GM06990 (cell line): Measurements from ENCODE around the gene ARRB2.

Experiments used
- DNase-seq: peaks from one replicate; pipeline ENCODE4 v3.0.0-alpha.2; 2011; ENCODE audit not compliant: insufficient read length; ENCODE audit errors: extremely low read depth
- H3K27me3 ChIP-seq: replicated peaks from 2 replicates; pipeline ENCODE4 v1.6.0; 2011; ENCODE audit warnings: low read length; ENCODE audit not compliant: control insufficient read depth, insufficient read depth
- H3K36me3 ChIP-seq: 2 replicates; pipeline ENCODE4 v1.5.1; 2011; ENCODE audit warnings: low read length; ENCODE audit not compliant: control insufficient read depth, insufficient read depth
- H3K4me3 ChIP-seq: replicated peaks from 2 replicates; pipeline ENCODE4 v1.5.1; 2011; ENCODE audit warnings: low read depth, mild to moderate bottlenecking, control low read depth, low read length
- CTCF ChIP-seq: IDR thresholded peaks from 2 replicates; pipeline ENCODE4 v1.5.1; 2011; ENCODE audit warnings: low read length, control low read depth, mild to moderate bottlenecking, inconsistent platforms; ENCODE audit not compliant: insufficient read depth, poor library complexity, severe bottlenecking

Gene ARRB2

GRCh38 chr17:4740584-4740983, 30.2 kb downstream of the ARRB2 start:
- no peak for TF ChIP-seq CTCF
- Histone ChIP-seq H3K36me3 (no peaks in the 10 kb centered on the region), H3K4me3 (no peak overlapping the region), H3K27me3 (no peaks in the 10 kb centered on the region; the same call in 1 of the 2 replicates)
- DNase-seq: no peak

GRCh38 chr17:4741544-4741943, 31.1 kb downstream of the ARRB2 start:
- H3K36me3 ChIP-seq: no peaks in the 10 kb centered on the region
- DNase-seq: no peak
- H3K27me3 ChIP-seq: no peaks in the 10 kb centered on the region; the same call in 1 of the 2 replicates
- H3K4me3 ChIP-seq: no peak overlapping the region
- TF ChIP-seq CTCF: no peak

GRCh38 chr17:4742133-4742532, 31.7 kb downstream of the ARRB2 start:
- no peak for TF ChIP-seq CTCF
- no peak for DNase-seq
- H3K4me3 ChIP-seq: no peak overlapping the region
- H3K27me3 ChIP-seq: no peaks in the 10 kb centered on the region; the same call in 1 of the 2 replicates
- H3K36me3 ChIP-seq: no peaks in the 10 kb centered on the region

GRCh38 chr17:4742629-4743028, 32.2 kb downstream of the ARRB2 start:
- TF ChIP-seq CTCF: no peak
- Histone ChIP-seq H3K4me3 (no peak overlapping the region), H3K36me3 (no peaks in the 10 kb centered on the region), H3K27me3 (no peaks in the 10 kb centered on the region; the same call in 1 of the 2 replicates)
- DNase-seq: no peak

GRCh38 chr17:4743216-4743615, 32.8 kb downstream of the ARRB2 start:
- Histone ChIP-seq H3K27me3 (no peaks in the 10 kb centered on the region; the same call in 1 of the 2 replicates), H3K4me3 (no peak overlapping the region), H3K36me3 (no peaks in the 10 kb centered on the region)
- TF ChIP-seq CTCF: no peak
- DNase-seq: no peak

- no peaks in the 10 kb centered on the region for H3K36me3 ChIP-seq
- H3K4me3 ChIP-seq: no peak overlapping the region
- no peak for TF ChIP-seq CTCF
Observed at GRCh38 chr17:4743898-4744297, 33.5 kb downstream of the ARRB2 start.

More at GRCh38 chr17:4743898-4744297, 33.5 kb downstream of the ARRB2 start:
- H3K27me3 ChIP-seq: no peaks in the 10 kb centered on the region; the same call in 1 of the 2 replicates
- DNase-seq: no peak
